Measurements from ENCODE around the gene MTA3.
"Not testable (repeated sequence)": the region's sequence is repeated elsewhere in the genome, so short reads cannot be mapped to it uniquely, and the experiment has no call there.

The MTA3 gene

GRCh38 chr2:42614838-42615237 is 46.4 kb downstream of the MTA3 start:
- DNase-seq = no peak

- peak in 1 of 2 experiments; percentile 43 for DNase-seq
Measured at GRCh38 chr2:42618116-42618515, 49.7 kb downstream of the MTA3 start.

- peak; percentile 15 to 75 for DNase-seq
Measured at GRCh38 chr2:42618972-42619371, 50.5 kb downstream of the MTA3 start.

GRCh38 chr2:42621626-42622025 is 53.2 kb downstream of the MTA3 start:
- not testable (repeated sequence) for DNase-seq

GRCh38 chr2:42622943-42623676 is 54.7 kb downstream of the MTA3 start:
- peak in 1 of 2 experiments; percentile 28 for DNase-seq

GRCh38 chr2:42624047-42624446 is 55.6 kb downstream of the MTA3 start:
- DNase-seq = no peak

GRCh38 chr2:42628024-42628423 is 59.6 kb downstream of the MTA3 start:
- DNase-seq = not testable (repeated sequence)

DNA sequence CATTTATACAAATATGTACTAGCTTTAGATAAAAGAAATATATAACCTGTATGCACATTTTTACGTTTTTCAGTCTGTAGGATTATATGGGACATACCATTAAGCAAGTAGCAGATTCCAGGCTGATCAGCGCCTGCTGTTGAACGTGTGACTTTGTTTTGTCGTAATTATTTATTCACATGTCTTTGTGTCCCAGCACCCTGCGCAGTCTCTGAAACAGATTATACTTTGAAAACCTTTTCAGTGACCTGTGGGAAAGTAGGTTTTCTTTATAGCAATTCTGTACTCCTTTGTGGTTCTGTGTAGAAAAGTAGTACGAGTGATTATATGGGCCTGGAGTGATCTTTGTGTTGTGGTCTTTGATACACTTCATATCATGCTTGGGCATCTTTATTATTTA is 68.5 kb downstream of the MTA3 start:
- DNase-seq = no peak

DNA sequence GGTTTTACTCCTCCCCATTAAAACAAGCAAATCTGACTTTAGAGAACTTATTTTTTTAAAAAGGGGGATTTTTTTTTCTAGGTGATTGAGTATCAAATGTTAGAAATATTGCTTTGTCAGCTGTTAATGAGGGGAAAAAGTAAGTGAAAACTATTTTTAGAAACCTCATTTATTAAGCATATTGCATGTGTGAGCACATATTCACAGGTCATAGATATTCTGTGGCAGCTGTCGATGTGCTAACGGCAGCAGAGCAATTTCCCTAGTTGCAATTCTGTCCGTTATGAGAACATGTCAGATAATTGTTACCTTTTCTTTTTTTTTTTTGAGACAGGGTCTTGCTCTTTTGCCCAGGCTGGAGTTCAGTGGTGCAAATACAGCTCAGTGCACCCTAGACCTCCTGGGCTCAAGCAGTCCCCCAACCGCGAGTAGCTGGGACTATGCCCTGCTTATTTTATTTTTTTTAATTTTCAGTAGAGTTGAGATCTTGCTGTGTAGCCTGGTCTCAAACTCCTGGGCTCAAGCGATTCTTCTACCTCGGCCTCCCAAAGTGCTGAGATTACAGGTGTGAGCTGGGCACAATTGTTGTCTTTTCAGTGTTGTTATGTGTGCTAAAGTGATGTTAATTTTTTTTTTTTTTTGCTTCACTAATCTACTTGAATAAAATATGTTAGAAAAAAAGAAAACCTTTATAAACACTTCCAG is 69.8 kb downstream of the MTA3 start:
- DNase-seq = no peak

DNA sequence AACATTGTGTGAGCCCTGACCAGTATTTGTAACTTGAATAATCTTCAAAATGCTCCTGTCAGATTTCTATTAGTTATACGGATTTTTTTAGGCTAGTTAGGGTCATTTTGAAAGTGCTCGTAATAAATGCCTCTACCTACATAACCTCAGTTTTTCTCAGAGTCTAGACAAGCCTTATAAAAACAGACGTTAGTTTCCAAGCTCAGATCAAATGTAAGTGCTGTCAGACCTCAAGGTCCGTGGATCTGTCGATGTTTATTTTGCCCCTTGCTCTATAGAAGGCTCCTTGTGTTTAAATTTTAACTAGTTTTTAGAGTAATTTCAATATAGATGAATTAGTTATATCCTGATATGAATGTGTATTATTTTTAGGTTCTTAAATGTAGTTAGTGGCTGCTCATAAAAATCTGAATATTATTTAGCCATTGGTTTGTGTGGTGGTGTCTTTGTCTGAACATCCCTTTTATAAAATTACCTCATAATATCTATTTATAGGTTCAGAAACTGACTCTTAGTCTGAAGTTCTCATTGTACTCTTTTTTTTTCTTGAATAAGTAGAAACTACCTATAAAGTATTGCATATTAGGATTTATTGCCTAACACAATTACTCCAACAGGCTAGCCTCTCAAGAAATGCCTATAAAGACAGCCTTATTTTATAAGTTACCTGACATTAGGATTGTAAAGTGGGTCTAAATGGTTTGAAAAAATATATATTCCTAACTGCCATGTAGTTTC is 71.1 kb downstream of the MTA3 start:
- no peak for DNase-seq

GRCh38 chr2:42640261-42640660 is 71.8 kb downstream of the MTA3 start:
- DNase-seq = no peak

DNA sequence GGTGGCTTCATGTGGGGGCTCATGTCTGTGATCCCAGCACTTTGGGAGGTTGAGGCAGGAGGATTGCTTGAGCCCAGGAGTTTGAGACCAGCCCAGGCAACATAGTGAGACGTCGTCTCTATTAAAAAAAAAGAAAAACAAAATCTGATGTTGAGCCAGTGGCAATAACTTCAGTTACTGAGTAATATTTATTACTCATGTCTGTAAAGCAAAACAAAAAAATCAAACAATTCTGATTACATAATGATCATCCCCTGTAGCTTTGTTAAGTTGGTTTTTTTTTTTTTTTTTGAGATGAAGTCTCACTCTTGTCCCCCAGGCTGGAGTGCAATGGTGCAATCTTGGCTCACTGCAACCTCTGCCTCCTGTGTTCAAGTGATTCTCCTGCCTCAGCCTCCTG is 73.9 kb downstream of the MTA3 start:
- DNase-seq = not testable (repeated sequence)

GRCh38 chr2:42645551-42645950 is 77.1 kb downstream of the MTA3 start:
- no peak for DNase-seq

DNA sequence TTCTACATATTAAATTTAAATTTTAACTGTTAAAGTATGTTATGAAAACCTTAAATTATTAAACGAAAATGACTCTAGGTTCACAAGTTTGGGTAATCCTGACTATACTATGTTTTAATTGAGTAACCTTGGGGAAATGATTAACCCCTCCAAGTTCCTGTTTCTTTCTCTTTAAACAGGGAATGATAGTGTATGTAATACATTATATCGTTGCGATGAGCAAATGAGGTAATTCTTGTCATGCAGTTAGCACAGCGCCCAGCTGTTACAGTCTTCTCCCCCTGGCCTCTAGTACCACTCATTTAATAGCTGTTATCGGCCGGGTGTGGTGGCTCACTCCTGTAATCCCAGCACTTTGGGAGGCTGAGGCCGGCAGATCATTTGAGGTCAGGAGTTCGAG is 80.4 kb downstream of the MTA3 start:
- DNase-seq = no peak

GRCh38 chr2:42651057-42651456 is 82.6 kb downstream of the MTA3 start:
- DNase-seq = no peak

GRCh38 chr2:42652086-42652485 is 83.7 kb downstream of the MTA3 start:
- DNase-seq = no peak

DNA sequence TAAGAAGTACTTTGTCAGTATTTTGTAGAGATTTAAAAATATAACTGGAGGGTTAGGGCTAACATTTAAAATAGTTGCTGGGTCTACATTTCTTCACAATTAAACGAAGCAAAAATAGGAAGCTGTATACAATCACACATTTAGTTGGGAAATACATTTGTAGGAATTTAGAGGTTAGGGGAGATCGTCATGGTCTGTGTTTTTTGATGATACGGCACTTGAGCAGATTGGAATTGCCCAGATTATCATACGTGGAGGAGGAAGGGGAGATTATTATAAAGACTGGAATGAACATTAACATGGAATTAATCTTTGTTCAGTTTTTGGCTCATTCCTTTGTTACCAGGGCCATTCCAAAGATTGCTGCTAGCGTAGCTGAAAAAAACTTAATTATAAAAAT is 84.6 kb downstream of the MTA3 start:
- no peak for DNase-seq

DNA sequence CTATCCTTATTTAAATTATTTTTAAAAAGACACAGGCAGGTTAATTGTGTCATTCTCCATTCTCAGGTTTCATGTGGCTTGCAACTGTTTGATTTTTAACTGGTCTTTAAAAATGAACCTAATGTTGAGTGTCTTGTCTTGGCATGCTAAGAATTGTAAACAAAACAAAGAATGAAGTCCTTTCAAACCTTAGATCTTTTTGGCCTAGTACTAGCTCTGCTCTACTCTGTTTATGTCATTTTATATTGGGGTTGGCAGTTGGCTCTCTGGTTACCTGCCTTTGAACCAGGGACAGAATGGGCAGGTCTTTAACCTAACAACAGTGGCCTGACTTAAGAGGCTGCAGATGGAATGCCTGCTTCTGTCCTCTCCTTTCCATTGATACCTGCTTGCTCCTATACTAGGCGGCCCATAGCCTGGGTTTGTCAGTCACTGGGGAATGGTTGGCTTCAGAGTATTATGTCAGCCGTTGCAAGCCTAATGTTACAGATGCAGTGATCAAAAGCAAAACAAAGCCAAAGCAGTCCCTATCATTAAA is 85.5 kb downstream of the MTA3 start:
- DNase-seq = no peak

- DNase-seq = no peak
Measured at GRCh38 chr2:42658306-42658705, 89.9 kb downstream of the MTA3 start.

GRCh38 chr2:42659609-42660008 is 91.2 kb downstream of the MTA3 start:
- no peak for DNase-seq

GRCh38 chr2:42663106-42663780 is 94.8 kb downstream of the MTA3 start:
- peak; percentile 46 to 66 for DNase-seq

DNA sequence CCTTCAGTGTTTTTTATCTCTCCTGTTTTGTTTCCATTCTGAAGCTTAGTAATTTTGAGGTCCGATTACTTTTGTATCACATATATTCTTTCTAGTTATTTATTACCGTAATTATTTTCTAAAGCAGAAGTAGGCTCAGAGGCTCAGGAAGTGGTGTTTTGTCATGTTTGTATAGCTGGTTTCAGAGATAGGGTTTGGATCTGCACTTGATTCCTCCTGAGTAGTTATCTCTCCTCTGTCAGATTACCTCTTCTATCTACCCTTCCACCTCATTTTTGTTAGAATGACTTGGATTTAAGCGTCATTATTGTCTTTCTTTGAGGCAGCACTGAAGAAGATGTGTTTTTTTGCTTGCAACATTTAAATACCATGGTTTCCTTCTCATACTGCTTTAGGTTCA is 95.4 kb downstream of the MTA3 start:
- no peak for DNase-seq

DNA sequence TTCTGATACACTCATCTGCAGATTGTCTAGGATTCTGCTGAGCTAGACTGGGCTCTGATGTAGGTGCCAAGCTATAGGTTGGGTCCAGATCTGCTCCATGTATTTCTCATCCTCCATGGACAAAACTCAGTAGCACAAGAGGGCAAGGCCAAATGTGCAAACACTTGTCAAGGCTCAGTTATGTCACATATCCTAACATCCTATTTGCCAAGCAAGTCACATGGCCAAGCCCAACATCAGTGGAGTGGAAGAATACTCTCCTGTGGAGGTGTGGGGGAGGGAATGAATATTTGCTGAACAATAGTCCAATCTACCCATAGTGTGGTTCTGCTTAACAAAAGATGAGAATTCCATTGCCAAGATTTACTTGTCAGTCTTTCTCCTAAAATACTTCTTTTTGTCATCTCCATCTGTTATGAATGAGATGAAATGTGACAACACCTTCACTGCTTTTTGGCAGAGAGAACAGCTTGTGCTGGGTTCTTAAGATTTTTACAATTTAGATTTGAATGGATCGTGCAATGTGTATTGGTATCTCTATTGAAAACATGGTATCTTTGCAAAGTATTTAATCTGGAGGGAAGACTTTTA is 105.7 kb downstream of the MTA3 start:
- no peak for DNase-seq

Measured in SW 1271 (cell line).